Activated CD4-positive, alpha-beta T cell treated with anti-CD3 and anti-CD28 coated beads, Interleukin-2, Interleukin-6, amounts not matched to agents 100 ng/mL and 50 ng/mL, durations not matched to agents 16 hours and 8 hours (primary cell): ENCODE data around the gene KIF20B.
A peak's percentile ranks its signal among the peaks of the same experiment; 100 is the strongest.
"Not testable (repeated sequence)": the region's sequence is repeated elsewhere in the genome, so short reads cannot be mapped to it uniquely, and the experiment has no call there.

Experiments
- DNase-seq: peaks from one replicate; pipeline ENCODE4 v3.0.0-alpha.2; 2020

The KIF20B gene

DNA sequence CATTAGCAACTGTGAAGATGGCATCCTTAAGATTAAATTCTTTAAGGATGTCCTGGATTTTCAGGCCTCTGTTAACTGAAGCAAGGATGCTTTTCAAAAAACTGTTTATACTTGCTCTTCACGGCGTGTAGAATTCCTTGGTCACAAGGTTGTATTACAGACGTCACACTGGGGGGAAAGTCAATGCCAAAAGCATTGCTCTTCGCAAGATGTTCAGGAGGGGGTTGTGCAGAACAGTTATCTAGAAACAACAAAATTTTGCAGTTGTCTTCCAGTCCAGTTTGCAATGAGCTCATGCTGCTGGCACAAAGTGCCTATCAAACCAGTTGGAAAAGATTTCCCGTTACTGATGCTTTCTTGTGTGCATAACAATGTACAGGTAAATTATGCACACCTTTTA is 8.2 kb upstream of the KIF20B start:
- no peak for DNase-seq

GRCh38 chr10:89695307-89695706 is 6.1 kb upstream of the KIF20B start:
- DNase-seq: no peak

DNA sequence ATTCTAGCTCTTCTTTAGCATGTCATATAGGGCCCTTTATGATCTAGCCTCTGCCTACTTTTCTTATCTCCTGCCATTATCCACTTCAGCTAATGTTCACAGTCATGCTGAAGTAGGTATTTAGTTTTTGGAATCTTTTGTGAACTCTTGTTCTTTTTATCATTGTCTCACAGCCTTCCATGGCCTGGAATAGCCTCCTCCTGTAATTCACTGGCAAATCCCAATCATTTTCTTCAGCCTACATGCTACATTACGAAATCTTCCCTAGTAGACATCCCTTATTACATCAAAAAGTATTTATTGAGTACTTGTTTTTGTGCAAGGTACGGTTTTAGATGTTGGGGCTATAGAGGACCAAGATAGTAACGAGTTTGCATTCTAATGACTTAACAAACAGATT is 3.4 kb upstream of the KIF20B start:
- DNase-seq: no peak

- DNase-seq: no peak
Observed at GRCh38 chr10:89699581-89700064, 1.8 kb upstream of the KIF20B start.

DNA sequence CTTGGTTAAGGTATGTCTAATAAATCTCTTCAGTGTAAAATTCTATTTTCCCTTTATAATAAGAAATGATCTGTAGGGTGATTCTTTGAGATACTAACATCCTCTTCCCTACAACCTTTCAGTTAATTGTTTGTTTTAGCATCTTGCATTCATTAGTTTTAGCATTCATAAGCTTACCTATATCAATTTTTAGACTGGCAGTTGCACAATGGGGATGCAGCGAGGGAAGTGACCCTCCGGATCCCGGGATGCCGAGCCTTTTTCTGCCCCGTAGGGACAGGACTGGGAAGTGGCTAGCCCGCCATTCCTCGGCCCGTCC is 508 bp upstream of the KIF20B start:
- DNase-seq: no peak

DNA sequence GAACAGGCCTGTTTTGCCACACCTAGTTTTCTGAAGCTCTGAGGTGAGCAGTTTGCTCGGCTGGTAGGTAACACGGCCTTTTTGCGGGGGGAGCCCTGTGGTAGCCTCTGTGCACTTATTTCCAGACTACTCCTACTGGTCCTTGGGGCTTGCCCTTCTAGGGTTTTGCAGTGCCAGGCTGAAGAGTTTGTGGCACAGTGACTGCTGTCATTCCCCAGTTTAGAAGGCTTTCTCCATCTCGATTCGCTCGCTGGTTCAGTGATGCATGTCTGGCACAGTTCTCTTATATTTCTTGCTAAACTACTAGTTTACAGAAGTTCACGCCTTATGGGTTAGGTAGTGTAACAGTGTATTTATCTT is 711 bp downstream of the KIF20B start:
- peak; percentile 23 for DNase-seq

DNA sequence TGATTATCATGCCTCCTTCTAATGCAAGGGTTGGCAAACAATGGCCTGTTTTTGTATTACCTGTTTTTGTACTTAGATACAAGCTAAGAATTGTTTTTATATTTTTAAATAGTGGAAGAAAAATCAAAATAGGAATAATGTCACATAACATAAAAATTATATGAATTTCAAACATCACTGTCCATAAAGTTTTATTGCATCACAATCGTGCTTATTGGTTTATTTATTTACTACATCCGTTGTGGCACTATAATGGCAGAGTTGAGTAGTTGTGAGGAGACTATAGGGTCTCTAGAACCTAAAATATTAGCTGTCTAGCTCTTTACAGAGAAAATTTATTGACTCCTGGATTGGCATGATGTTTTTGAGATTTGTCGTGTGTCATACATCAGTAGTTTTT is 4.1 kb downstream of the KIF20B start:
- DNase-seq: no peak

GRCh38 chr10:89706011-89706410 is 4.6 kb downstream of the KIF20B start:
- no peak for DNase-seq

DNA sequence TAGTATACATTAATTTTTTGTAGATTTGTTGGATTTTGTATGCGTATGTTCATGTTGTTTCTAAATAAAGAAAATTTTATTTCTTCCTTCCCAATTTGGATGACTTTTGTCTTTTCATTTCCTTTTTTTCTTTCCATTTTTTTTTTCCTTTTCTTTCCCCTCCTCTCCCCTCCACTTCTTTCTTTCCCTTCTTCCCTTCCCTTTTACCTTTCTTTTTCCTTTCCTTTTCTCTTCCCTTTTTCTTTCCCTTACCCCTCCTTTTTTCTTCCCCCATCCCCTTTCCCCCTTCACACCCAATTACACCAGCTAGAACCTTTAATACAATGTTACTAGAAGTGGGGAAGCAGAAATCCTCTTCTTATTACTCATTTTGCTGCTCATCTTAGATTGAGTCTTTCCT is 6.0 kb downstream of the KIF20B start:
- DNase-seq: no peak

DNA sequence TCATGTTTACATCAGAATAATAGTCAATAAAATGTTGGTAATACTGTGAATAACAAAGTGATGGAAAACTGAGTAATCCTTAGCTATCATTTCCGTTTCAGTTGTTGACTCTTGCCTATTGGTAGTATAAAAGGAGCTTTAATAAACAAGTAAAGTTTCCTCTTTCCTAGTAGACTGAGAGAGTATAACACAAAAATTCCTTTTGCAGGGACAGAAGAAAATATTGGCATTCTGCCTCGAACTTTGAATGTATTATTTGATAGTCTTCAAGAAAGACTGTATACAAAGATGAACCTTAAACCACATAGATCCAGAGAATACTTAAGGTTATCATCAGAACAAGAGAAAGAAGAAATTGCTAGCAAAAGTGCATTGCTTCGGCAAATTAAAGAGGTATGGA is 9.4 kb downstream of the KIF20B start:
- no peak for DNase-seq

DNA sequence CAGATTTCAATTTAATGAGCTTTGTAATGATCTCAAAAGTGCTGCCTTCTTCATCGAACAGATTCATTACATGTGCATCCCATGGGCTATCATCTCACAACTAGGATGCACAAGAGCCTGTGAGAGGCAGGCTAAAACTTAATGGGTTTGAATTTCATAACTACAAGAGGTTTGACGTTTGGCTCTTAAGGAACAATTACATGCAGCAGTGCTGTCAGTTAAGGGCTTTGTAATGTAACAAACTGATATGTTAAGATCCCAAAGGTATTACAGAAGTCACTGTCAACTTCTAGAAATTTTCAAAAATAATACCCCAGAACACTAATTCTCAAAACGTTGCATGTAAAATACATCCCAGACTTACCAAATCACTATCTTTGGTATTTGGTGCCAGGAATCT is 33.2 kb downstream of the KIF20B start:
- no peak for DNase-seq

DNA sequence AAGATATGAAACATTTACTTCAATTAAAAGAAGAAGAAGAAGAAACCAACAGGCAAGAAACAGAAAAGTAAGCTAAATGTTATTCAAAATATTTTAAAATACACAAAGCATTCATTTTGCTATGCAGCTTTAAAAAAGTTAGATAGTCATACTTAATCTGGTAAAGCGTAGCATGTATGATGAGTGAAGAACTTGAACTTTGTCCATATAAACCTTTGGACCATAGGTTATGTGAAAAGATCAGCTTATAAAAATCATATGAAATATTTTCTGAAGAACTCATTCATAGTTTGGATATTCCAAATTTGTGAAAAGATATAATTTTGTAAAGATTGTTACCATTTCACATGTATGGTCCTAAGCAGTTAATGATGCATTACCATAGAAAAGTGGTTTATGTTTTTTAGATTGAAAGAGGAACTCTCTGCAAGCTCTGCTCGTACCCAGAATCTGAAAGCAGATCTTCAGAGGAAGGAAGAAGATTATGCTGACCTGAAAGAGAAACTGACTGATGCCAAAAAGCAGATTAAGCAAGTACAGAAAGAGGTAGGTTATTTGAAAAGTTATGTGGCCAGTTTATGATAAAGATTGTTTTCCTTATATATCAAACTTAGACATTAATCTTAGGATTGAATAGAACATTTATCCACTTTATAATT is 37.3 kb downstream of the KIF20B start:
- DNase-seq: peak; percentile 32

- no peak for DNase-seq
Observed at GRCh38 chr10:89741126-89741762, 39.9 kb downstream of the KIF20B start.

- no peak for DNase-seq
Observed at GRCh38 chr10:89744026-89744425, 42.6 kb downstream of the KIF20B start.

DNA sequence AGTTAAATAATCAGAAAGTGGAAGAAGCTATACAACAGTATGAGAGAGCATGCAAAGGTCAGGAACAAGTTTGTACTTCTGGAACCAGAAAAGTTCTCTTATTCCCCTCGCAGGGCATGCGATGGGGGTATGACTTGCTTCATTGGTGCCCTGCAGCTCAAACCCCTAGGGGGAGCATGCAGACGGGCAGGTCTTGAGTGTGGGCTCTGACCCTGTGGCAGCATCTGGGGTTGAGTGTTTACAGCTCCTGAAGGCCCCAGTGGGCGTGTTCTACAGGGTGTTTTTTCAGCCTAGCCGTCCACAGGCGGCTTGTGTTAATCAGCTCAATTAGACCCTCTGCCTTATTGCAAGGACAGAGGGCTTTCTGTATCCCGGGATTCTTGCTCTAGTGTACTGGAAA is 44.5 kb downstream of the KIF20B start:
- no peak for DNase-seq

- DNase-seq: no peak
Observed at GRCh38 chr10:89750441-89750840, 49.1 kb downstream of the KIF20B start.

GRCh38 chr10:89755374-89755773 is 54.0 kb downstream of the KIF20B start:
- no peak for DNase-seq

DNA sequence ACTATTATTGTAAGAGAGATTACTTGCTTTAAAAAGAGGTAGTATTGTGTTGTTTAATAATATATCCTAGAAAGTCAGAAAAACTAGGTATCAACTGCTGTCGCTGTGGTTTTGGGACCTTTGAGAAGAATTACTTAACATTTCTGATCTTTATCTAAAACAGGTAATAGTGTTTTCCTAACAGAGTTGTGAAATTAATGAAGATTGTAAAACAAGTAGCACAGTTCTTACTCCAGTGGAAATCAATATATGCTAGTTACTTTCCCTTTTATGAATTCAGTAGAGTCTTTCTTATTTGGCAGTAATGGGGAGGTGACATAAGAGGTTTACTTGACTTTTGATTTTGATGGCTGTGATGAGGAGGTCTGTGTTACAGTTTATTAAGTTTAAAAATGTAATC is 58.1 kb downstream of the KIF20B start:
- DNase-seq: no peak

DNA sequence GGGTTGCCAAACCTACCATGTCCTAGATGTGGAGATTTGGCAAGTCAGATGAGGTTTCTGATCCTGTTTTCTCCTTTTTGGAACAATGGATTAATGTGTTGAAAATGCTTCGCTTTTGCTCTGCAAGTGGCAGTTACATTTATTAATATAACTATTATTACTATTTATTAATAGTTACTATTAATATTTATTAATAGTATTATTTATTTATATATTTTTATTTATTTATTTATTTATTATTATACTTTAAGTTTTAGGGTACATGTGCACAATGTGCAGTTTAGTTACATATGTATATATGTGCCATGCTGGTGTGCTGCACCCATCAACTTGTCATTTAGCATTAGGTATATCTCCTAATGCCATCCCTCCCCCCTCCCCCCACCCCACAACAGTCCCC is 62.3 kb downstream of the KIF20B start:
- DNase-seq: not testable (repeated sequence)

- DNase-seq: no peak
Observed at GRCh38 chr10:89771684-89772083, 70.3 kb downstream of the KIF20B start.

- no peak for DNase-seq
Observed at GRCh38 chr10:89773081-89773480, 71.7 kb downstream of the KIF20B start.

GRCh38 chr10:89776665-89777064 is 75.3 kb downstream of the KIF20B start:
- no peak for DNase-seq

- DNase-seq: no peak
Observed at GRCh38 chr10:89782470-89782869, 81.1 kb downstream of the KIF20B start.

DNA sequence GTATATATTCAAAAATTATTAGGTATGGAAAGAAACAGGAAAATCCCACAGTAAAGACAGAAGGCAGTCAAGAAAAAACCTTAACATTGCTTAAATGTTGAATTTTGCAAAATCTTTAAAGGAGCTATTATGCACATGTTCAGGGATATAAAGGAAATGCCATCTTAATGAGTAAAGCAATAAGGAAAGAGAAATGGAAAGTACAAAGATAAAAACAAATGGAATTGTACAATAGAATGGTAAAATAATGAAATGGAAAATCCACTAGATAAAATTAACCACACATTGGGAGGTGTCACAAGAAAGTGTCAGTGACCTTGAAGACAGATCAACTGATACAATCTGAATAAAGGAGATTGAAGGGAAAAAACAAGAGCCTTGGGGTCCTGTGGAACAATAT is 82.0 kb downstream of the KIF20B start:
- DNase-seq: no peak

- DNase-seq: no peak
Observed at GRCh38 chr10:89785095-89785494, 83.7 kb downstream of the KIF20B start.
